Measurements from ENCODE around the gene SNPH. TPM values are rescaled to one million over a fixed set of nuclear protein-coding genes. Genes with fewer than 3 reads are reported as not detected.

Gene SNPH
- total and polyA plus RNA-seq, 2 of the 8 experiments (the other 6 are each of a cell fraction or from before 2014, with no cell fraction given) = 0.98 to 4.9 TPM

- Histone ChIP-seq H2AK5ac (ENCODE audit: low read depth, low read length) (no peak overlapping the region), H3K36me3 (ENCODE audit: control insufficient read depth in 2 of 4, insufficient read depth in 4 of 4, low read length in 3 of 4) (peaks cover 0 to 3% (median 1%) of the 10 kb centered on the region in 4 experiments; a peak in 1 of 8 replicates), H3K4me3 (ENCODE audit: extremely low read depth in 1 of 4, insufficient read depth in 2 of 4, low read depth in 3 of 4, low read length in 4 of 4) (no peak overlapping the region), H3K27me3 (replicated peaks in 1 of 4; ENCODE audit: control insufficient read depth in 3 of 4, extremely low read depth in 1 of 4, insufficient read depth in 3 of 4, low read length in 3 of 4) (no peaks in the 10 kb centered on the region), H2BK20ac (ENCODE audit: low read length) (no peak overlapping the region), H4K20me1 (replicated peaks in 1 of 2; ENCODE audit: control insufficient read depth in 1 of 2, insufficient read depth in 2 of 2, low read length in 2 of 2) (peaks cover 4 to 36% of the 10 kb centered on the region in 2 experiments), H3K18ac (ENCODE audit: extremely low read depth, low read length) (no peak overlapping the region), H3K9ac (replicated peaks in 1 of 4; ENCODE audit: extremely low read depth in 1 of 4, low read depth in 3 of 4, low read length in 3 of 4) (no peak overlapping the region), H4K91ac (replicated peaks; ENCODE audit: insufficient read length, low read length) (no peak overlapping the region), H2BK12ac (ENCODE audit: low read depth, low read length) (no peak overlapping the region), H3K4me1 (replicated peaks in 1 of 4; ENCODE audit: control insufficient read depth in 3 of 4, insufficient read depth in 4 of 4, low read length in 3 of 4) (peaks cover 2 to 13% (median 5%) of the 10 kb centered on the region in 4 experiments; a peak in 6 of 7 replicates), H4K8ac (ENCODE audit: extremely low read depth, insufficient read depth, low read length) (peak overlapping the region; percentile 60; the same call in 1 of the 2 replicates), H3K56ac (replicated peaks; ENCODE audit: insufficient read length, low read depth, low read length) (no peak overlapping the region), H3K4ac (replicated peaks; ENCODE audit: insufficient read length, low read depth, low read length) (no peak overlapping the region), H3K23me2 (ENCODE audit: low read depth, low read length) (peaks cover 10% of the 10 kb centered on the region), H2BK5ac (ENCODE audit: low read depth, low read length) (no peak overlapping the region), H3K27ac (ENCODE audit: low read depth, low read length) (no peak overlapping the region), H2BK15ac (ENCODE audit: low read length) (no peak overlapping the region), H3K4me2 (ENCODE audit: insufficient read depth in 1 of 2, low read depth in 2 of 2, low read length in 2 of 2) (no peak overlapping the region), H4K5ac (ENCODE audit: insufficient read length, low read depth, low read length) (no peak overlapping the region), H3K23ac (ENCODE audit: insufficient read length) (no peak overlapping the region), H2AFZ (ENCODE audit: low read length) (no peak overlapping the region), H3K9me3 (ENCODE audit: insufficient read depth in 2 of 2, low read depth in 1 of 2, low read length in 1 of 2) (no peaks in the 10 kb centered on the region), H2BK120ac (replicated peaks; ENCODE audit: low read depth, low read length) (no peak overlapping the region), H3K79me1 (ENCODE audit: low read depth, low read length) (peaks cover 36% of the 10 kb centered on the region), H3K79me2 (ENCODE audit: control insufficient read depth in 1 of 2, insufficient read depth in 2 of 2, low read length in 2 of 2) (peaks cover 22 to 53% of the 10 kb centered on the region in 2 experiments), H3K14ac (ENCODE audit: insufficient read length) (no peak overlapping the region)
- POLR2A ChIA-PET (ENCODE audit: partially characterized antibody) = interaction anchor here (0.9 to 6.5 kb wide), 11 partner anchors 8 to 64 kb away, joined by 3 to 34 read pairs (median 3); no protein-coding TSS in a partner anchor
- FAIRE-seq (no peak), DNase-seq (ENCODE audit: low read depth in 1 of 2, low spot score in 2 of 2) (peak in 1 of 2 experiments; percentile 19)
- CTCF ChIA-PET (ENCODE audit: partially characterized antibody) = interaction anchor here (0.7 to 3.5 kb wide), 4 partner anchors 16 to 176 kb away, joined by 3 to 13 read pairs (median 4); no protein-coding TSS in a partner anchor
- 92% methylated on average over 7 of the region's 7 CpGs; no CpG with 5 or more reads in 1 of the 2 experiments for WGBS, 2 experiments (ENCODE audit: extremely low coverage in 1 of 2, insufficient coverage in 1 of 2, insufficient read length in 1 of 2, insufficient replicate concordance in 2 of 2, low coverage in 1 of 2, low lambda C conversion rate in 2 of 2, missing lambda C conversion rate in 1 of 2)
- TF ChIP-seq POU5F1 (IDR thresholded peaks at IDR 0.05; ENCODE audit: low read depth, low read length) (no peak), MAFK (IDR thresholded peaks at IDR 0.05; ENCODE audit: low read depth, low read length) (no peak), KDM1A (IDR thresholded peaks at IDR 0.05; ENCODE audit: borderline replicate concordance, low read length) (no peak), SP1 (IDR thresholded peaks at IDR 0.05; ENCODE audit: low read depth, low read length) (no peak)
Measured at GRCh38 chr20:1327827-1328679, 62.0 kb downstream of the SNPH start.

All from H1 (cell line).